Kidney (tissue), 14 donors: ENCODE results near the gene RMND5B. TPM values are rescaled to one million over a fixed set of nuclear protein-coding genes. Genes with fewer than 3 reads are reported as not detected.

Source experiments
- DNase-seq, 5 donors: peaks; one replicate each; pipeline ENCODE4 v3.0.0-alpha.2; 2013 to 2020
- FAIRE-seq: peaks from 2 replicates; lab custom pipeline; 2012; peaks lifted over from hg19 to GRCh38; lab: Jason Lieb, UNC
- H3K27ac ChIP-seq, 2 donors: one replicate each; pipeline ENCODE4 v1.7.0; 2013; ENCODE audit warnings: low read depth in 2 of 2, low read length in 2 of 2, inconsistent platforms in 1 of 2
- H3K27me3 ChIP-seq: one replicate; pipeline ENCODE4 v1.7.1; 2013; ENCODE audit warnings: low read length, inconsistent platforms; ENCODE audit not compliant: control insufficient read depth, insufficient read depth
- H3K36me3 ChIP-seq, 3 donors: one replicate each; pipeline versions ENCODE4 v1.7.0 to v1.7.1; 2013; ENCODE audit warnings: low read length in 3 of 3, control low read depth in 1 of 3, inconsistent platforms in 1 of 3; ENCODE audit not compliant: insufficient read depth in 3 of 3, control insufficient read depth in 2 of 3
- H3K4me1 ChIP-seq, 3 donors: one replicate each; pipeline versions ENCODE4 v1.7.0 to v1.7.1; 2013; ENCODE audit warnings: low read length in 3 of 3, inconsistent platforms in 1 of 3, low read depth in 1 of 3; ENCODE audit not compliant: control insufficient read depth in 2 of 3, insufficient read depth in 2 of 3
- H3K4me3 ChIP-seq, 3 donors: one replicate each; pipeline versions ENCODE4 v1.7.0 to v1.8.1; 2013; ENCODE audit warnings: low read length in 3 of 3, control low read depth in 1 of 3, inconsistent platforms in 1 of 3
- H3K9ac ChIP-seq, 3 donors: one replicate each; pipeline versions ENCODE4 v1.7.0 to v1.7.1; 2013; ENCODE audit warnings: low read length in 3 of 3, control low read depth in 1 of 3, inconsistent platforms in 1 of 3
- H3K9me3 ChIP-seq, 3 donors: one replicate each; pipeline versions ENCODE4 v1.7.0 to v1.7.1; 2013; ENCODE audit warnings: low read length in 3 of 3, control low read depth in 1 of 3, inconsistent platforms in 1 of 3; ENCODE audit not compliant: control insufficient read depth in 2 of 3, insufficient read depth in 1 of 3
- CTCF ChIP-seq: IDR thresholded peaks from 3 replicates; pipeline ENCODE4 v1.5.1; 2012; ENCODE audit warnings: mild to moderate bottlenecking, moderate library complexity, borderline replicate concordance; ENCODE audit not compliant: insufficient read depth; ENCODE audit errors: extremely low read depth
- intact Hi-C: fragments of 100-400 bp; cut with DNase I; formaldehyde crosslinking; loops from one replicate; pipeline ENCODE4 v1.11.1; 2022
- polyA plus RNA-seq: library from polyadenylated mRNA; stranded (reverse); fragments of 350-450 nt; fragmentation: Illumina TruSeq; extraction: RNeasy Lipid Tissue Mini Kit (QIAGEN cat#74804); gene quantifications from one replicate; pipeline ENCODE4 v1.2.3, GENCODE V29; 2014; ENCODE audit warnings: low read depth, low replicate concordance; ENCODE audit not compliant: insufficient read depth
- total RNA-seq: library from RNA; stranded (reverse); fragmentation: NEBNext Ultra II Directional; extraction: Animal tissue kit (Norgen Biotek cat#: 25700); gene quantifications from one replicate; pipeline ENCODE4 v1.2.1, GENCODE V29; 2021
- donor health status: control.
- donor health status: control.
- donor health status: control.
- donor health status: control.
- donor health status: control.
- donor health status: DM: yes; HTN: yes; CAD: no.
- donor health status: Normal renal cell carcinoma (clear cell type).

RMND5B gene
- total and polyA plus RNA-seq, 2 donors from 2014 or later = 36.6 to 45.3 TPM

GRCh38 chr5:178104492-178104891 lies 26.3 kb upstream of the RMND5B start:
- no peak for FAIRE-seq
- intact Hi-C loops = no loop called here
- no peaks in the 10 kb centered on the region for H3K27me3 ChIP-seq
- no peak overlapping the region for H3K4me3 ChIP-seq
- no peak overlapping the region for H3K9ac ChIP-seq
- H3K27ac ChIP-seq = no peak overlapping the region
- no peaks in the 10 kb centered on the region for H3K9me3 ChIP-seq
- TF ChIP-seq CTCF = no peak
- peak in 1 of 5 donors; percentile 89 for DNase-seq
- H3K36me3 ChIP-seq = no peaks in the 10 kb centered on the region
- no peaks in the 10 kb centered on the region for H3K4me1 ChIP-seq

- H3K27ac ChIP-seq = no peak overlapping the region
- no peaks in the 10 kb centered on the region for H3K9me3 ChIP-seq
- H3K27me3 ChIP-seq = no peaks in the 10 kb centered on the region
- no peak for TF ChIP-seq CTCF
- FAIRE-seq (no peak), DNase-seq (no peak)
- no peaks in the 10 kb centered on the region for H3K36me3 ChIP-seq
- H3K4me3 ChIP-seq = no peak overlapping the region
- no peaks in the 10 kb centered on the region for H3K4me1 ChIP-seq
- H3K9ac ChIP-seq = no peak overlapping the region
- intact Hi-C loops = no loop called here
These were observed 24.7 kb upstream of the RMND5B start for GRCh38 chr5:178106086-178106485.

GRCh38 chr5:178106556-178107239 lies 24.1 kb upstream of the RMND5B start:
- no peaks in the 10 kb centered on the region for H3K4me1 ChIP-seq

More at GRCh38 chr5:178106556-178107239, 24.1 kb upstream of the RMND5B start:
- Histone ChIP-seq H3K4me3 (no peak overlapping the region), H3K9me3 (no peaks in the 10 kb centered on the region), H3K9ac (no peak overlapping the region), H3K36me3 (no peaks in the 10 kb centered on the region), H3K27me3 (no peaks in the 10 kb centered on the region), H3K27ac (no peak overlapping the region)
- no peak for TF ChIP-seq CTCF
- peak in 1 of 5 donors; percentile 42 for DNase-seq
- no peak for FAIRE-seq
- intact Hi-C loops = no loop called here
